LNCaP clone FGC (cell line): ENCODE measurements around the gene RGS3.

Experiments used
- DNase-seq: peaks from one replicate; pipeline ENCODE4 v3.0.0-alpha.2; 2011; ENCODE audit warnings: low read depth
- H3K4me3 ChIP-seq: 2 replicates; pipeline ENCODE4 v1.5.1; 2011; ENCODE audit warnings: mild to moderate bottlenecking, low read depth, low read length, control low read depth
- TF ChIP-seq, protein P1 (sequence below): IDR thresholded peaks from 2 replicates; pipeline ENCODE4 v1.5.1; 2012; ENCODE audit warnings: mild to moderate bottlenecking; ENCODE audit not compliant: control insufficient read depth, insufficient read depth; ENCODE audit errors: extremely low read depth

Gene RGS3

DNA sequence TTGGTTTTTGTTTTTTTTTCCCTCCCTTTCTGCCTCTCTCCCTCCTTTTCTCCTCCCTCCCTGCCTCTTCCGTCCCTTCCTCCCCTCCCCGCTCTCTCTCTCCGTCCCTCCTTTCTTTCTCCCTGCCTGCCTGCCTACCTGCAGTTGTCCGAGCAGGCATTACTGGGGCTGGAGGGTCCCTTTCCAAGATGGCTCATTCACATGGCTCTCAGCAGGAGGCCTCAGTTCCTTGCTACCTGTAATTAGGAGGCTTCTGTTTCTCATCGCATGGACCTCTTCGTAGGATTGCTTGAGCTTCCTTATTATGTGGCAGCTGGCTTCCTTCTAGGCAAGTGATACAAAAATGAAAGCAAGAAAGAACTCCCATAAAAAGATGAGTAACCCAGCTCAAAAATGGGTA lies 8.0 kb downstream of the RGS3 start:
- H3K4me3 ChIP-seq: no peak overlapping the region
- TF ChIP-seq, protein P1, sequence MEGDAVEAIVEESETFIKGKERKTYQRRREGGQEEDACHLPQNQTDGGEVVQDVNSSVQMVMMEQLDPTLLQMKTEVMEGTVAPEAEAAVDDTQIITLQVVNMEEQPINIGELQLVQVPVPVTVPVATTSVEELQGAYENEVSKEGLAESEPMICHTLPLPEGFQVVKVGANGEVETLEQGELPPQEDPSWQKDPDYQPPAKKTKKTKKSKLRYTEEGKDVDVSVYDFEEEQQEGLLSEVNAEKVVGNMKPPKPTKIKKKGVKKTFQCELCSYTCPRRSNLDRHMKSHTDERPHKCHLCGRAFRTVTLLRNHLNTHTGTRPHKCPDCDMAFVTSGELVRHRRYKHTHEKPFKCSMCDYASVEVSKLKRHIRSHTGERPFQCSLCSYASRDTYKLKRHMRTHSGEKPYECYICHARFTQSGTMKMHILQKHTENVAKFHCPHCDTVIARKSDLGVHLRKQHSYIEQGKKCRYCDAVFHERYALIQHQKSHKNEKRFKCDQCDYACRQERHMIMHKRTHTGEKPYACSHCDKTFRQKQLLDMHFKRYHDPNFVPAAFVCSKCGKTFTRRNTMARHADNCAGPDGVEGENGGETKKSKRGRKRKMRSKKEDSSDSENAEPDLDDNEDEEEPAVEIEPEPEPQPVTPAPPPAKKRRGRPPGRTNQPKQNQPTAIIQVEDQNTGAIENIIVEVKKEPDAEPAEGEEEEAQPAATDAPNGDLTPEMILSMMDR: no peak
- DNase-seq: no peak

DNA sequence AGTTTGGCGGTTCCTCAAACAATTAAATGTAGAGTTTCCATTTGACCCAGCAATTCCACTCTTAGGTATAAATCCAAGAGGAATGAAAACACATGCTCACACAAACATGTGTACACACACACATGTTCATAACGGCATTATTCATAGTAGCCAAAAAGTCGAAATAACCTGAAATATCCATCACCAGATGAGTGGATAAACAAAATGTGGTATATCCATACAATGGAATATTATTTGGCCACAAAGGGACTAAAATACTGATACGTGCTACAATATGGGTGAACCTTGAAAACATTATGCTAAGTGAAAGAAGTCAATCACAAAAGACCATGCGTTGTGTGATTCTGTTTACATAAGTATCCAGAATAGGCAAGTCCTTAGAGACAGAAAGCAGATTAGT lies 8.7 kb downstream of the RGS3 start:
- H3K4me3 ChIP-seq: no peak overlapping the region
- TF ChIP-seq, protein P1: no peak
- DNase-seq: no peak

DNA sequence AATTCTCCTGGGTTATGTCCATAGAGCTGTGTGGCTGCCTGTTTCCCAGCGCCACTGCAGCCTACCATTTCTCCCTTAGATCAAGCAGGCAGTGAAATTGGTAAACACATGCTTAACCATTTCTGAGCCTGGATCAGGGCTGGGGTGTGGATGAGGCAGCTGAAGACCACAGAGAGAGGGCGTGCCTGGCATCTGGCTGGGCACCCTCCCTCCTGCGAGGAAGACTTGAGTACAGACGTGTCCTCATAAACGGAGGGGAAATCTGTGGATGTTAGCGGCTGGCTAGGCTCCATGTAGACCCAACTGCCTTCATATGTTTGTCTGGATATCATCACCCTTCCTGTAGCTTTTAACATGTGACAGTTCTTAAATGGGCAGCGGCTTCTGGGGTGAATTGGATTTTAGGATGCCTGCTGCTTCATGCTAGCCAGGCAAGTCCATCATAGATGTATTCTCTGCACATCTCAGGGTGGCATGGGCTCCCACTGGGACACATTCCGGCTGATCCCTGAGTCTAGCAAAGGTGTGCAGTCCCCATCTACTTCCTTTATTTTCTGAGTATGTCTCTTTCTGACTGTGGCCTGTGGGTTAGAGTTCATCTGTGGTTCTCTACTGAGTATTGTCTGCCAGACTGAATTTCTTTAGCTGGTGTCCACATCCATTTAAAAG lies 11.0 kb downstream of the RGS3 start:
- TF ChIP-seq, protein P1: no peak

DNA sequence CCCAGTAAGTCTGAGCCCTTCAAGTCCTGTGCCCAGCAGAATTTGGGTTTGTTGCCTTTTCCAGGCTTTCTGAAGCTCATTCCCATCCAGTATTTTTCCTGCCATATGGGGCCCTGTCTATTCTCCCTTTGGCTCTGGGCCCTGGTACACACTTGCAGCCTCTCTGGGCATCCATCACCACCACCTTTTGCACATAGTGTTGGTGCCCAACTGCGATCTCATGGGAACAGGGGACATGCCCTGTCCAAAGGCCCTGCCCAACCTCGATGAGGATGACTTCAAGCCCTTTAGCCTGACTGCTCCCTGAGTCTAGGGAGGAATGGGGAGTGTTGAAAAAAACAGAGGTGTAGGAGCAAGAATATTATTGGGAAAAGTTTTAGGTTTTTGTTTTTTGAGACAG lies 11.5 kb downstream of the RGS3 start:
- no peak for DNase-seq
- TF ChIP-seq, protein P1: no peak
- no peak overlapping the region for H3K4me3 ChIP-seq

More for the DNA sequence above, 11.0 kb downstream of the RGS3 start:
- H3K4me3 ChIP-seq: no peak overlapping the region
- DNase-seq: no peak

DNA sequence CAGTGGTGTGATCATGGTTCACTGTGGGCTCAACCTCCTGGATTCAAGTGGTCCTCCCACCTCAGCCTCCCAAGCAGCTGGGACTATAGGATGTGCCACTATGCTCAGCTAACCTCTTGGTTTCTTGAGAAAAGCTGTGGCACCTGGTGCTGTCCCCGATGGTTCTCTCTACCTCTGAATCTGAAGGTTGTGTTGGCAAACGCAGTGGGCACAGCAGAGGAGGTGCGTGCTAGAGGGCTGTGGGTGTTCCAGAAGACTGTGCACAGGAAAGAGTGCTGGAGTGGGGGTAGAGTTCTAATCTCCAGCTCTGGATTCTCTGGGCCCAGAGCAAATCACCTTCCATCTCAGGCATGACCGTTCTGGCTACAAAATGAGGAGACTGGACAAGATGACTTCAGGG lies 12.5 kb downstream of the RGS3 start:
- TF ChIP-seq, protein P1: no peak
- H3K4me3 ChIP-seq: no peak overlapping the region
- no peak for DNase-seq

DNA sequence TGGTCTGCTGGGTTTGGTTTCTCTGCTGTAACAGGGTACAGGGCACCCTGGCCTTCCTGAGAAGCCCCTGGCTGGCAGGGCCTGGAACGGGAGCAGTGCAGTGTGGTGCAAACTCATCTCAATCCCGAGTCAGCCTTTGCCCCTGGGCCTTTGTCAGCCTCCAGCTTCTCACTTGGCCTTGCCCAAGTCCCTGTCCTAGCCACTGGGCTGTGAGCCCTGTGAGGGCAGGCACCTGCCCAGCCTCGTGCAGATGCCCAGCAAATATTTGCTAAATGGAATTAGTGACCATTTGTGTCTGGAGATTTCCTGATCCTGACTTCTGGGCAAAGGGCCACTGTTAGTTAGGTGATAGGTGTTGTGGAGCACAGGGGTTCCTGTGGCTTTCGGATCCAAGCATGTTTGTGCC lies 13.0 kb downstream of the RGS3 start:
- TF ChIP-seq, protein P1: no peak
- H3K4me3 ChIP-seq: no peak overlapping the region
- DNase-seq: no peak

DNA sequence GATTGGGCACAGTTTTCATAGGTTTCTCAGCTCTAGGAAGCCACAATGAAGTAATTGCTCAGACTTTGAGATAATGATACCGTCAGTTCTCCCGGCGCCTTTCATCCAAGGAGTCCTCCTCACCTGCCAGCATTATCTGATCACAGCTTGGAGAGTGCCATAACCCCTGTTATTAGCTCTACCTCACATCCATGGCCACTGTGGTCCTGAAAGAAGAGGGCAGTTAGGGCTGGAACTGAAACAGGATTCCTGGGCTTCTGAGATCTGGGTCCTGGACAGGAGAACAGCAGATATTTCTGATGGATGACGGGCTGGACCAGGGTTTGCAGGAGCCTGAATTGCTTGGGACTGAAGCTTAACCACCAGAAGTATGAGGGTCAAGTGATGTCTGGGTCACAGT lies 13.5 kb downstream of the RGS3 start:
- TF ChIP-seq, protein P1: no peak
- DNase-seq: no peak

More for the DNA sequence above, 13.5 kb downstream of the RGS3 start:
- H3K4me3 ChIP-seq: no peak overlapping the region
